PC-3 (cell line): ENCODE data around the gene RAB11A. TPM values are rescaled to one million over a fixed set of nuclear protein-coding genes. Genes with fewer than 3 reads are reported as not detected.
A peak's percentile ranks its signal among the peaks of the same experiment; 100 is the strongest.

ENCODE experiments used
- ATAC-seq: fragments of 200-7000 bp; cut with Tn5 transposase; 2 replicates; pipeline ENCODE4 v1.9.1; 2020; ENCODE audit warnings: mild to moderate bottlenecking, moderate library complexity
- Bru-seq: library from RNA; stranded (reverse); fragments of 400-500 nt; gene quantifications from one replicate; lab custom pipeline; 2021; lab: Mats Ljungman, UMichigan
- BruChase-seq, 2 experiments: library from RNA; stranded (reverse); fragments of 400-500 nt; gene quantifications; one replicate each; lab custom pipeline; 2021; lab: Mats Ljungman, UMichigan
- BruUV-seq: library from RNA; stranded (reverse); fragments of 400-500 nt; replicated peaks from 2 replicates; lab custom pipeline; 2021; lab: Mats Ljungman, UMichigan
- CTCF ChIA-PET: fragments of 300-600 bp; sonication (Branson Sonifier 250); formaldehyde crosslinking; loops from one replicate; lab custom pipeline; 2022; ENCODE audit warnings: antibody characterized with exemption; lab: Charles Lee
- POLR2A ChIA-PET: fragments of 300-600 bp; sonication (Branson Sonifier 250); formaldehyde crosslinking; loops from one replicate; lab custom pipeline; 2022; ENCODE audit warnings: antibody characterized with exemption; ENCODE audit not compliant: unreplicated experiment; lab: Charles Lee
- DNase-seq: peaks from one replicate; pipeline ENCODE4 v3.0.0-alpha.2; 2015
- H2AFZ ChIP-seq: fragments of 300-600 bp; sonication (generic); 2 replicates; pipeline ENCODE4 v1.6.0; 2016; ENCODE audit warnings: antibody characterized with exemption, low read length
- H3F3A ChIP-seq: fragments of 300-600 bp; sonication (generic); one replicate; pipeline ENCODE4 v1.6.0; 2017; ENCODE audit warnings: antibody characterized with exemption, low read length, control low read depth, mild to moderate bottlenecking; ENCODE audit not compliant: unreplicated experiment
- H3K27ac ChIP-seq: fragments of 300-600 bp; sonication (generic); 2 replicates; pipeline ENCODE4 v1.5.1; 2016; ENCODE audit warnings: mild to moderate bottlenecking, low read length
- H3K27me3 ChIP-seq: fragments of 300-600 bp; sonication (generic); 2 replicates; pipeline ENCODE4 v1.6.1; 2016; ENCODE audit warnings: low read length, mixed read lengths
- H3K36me3 ChIP-seq: fragments of 300-600 bp; sonication (generic); 2 replicates; pipeline ENCODE4 v1.6.1; 2016; ENCODE audit warnings: low read depth, mixed run types, low read length, mixed read lengths
- H3K4me1 ChIP-seq: fragments of 300-600 bp; sonication (generic); 2 replicates; pipeline ENCODE4 v1.5.1; 2016; ENCODE audit warnings: low read length; ENCODE audit not compliant: insufficient read depth
- H3K4me2 ChIP-seq: fragments of 300-600 bp; sonication (generic); 2 replicates; pipeline ENCODE4 v1.6.0; 2016; ENCODE audit warnings: low read length
- H3K4me3 ChIP-seq: fragments of 300-600 bp; sonication (generic); 2 replicates; pipeline ENCODE4 v1.5.1; 2016; ENCODE audit warnings: mild to moderate bottlenecking, low read length, mixed read lengths
- H3K79me2 ChIP-seq: fragments of 300-600 bp; sonication (generic); 2 replicates; pipeline ENCODE4 v1.6.1; 2017; ENCODE audit warnings: low read length, mixed read lengths
- H3K9ac ChIP-seq: fragments of 300-600 bp; sonication (generic); 2 replicates; pipeline ENCODE4 v1.6.0; 2016; ENCODE audit warnings: mild to moderate bottlenecking, low read length
- H3K9me2 ChIP-seq: fragments of 300-600 bp; sonication (generic); replicated peaks from 2 replicates; pipeline ENCODE4 v1.6.1; 2016; ENCODE audit warnings: mixed run types, low read length, mixed read lengths
- H3K9me3 ChIP-seq: fragments of 300-600 bp; sonication (generic); 2 replicates; pipeline ENCODE4 v1.6.1; 2016; ENCODE audit warnings: low read length, mixed read lengths
- H4K20me1 ChIP-seq: fragments of 300-600 bp; sonication (generic); 2 replicates; pipeline ENCODE4 v1.6.1; 2016; ENCODE audit warnings: low read length, mixed read lengths
- EZH2 ChIP-seq: fragments of 300-600 bp; sonication (generic); IDR thresholded peaks from one replicate; pipeline ENCODE4 v1.6.1; 2017; ENCODE audit warnings: antibody characterized with exemption, mild to moderate bottlenecking, low read length; ENCODE audit not compliant: unreplicated experiment
- EZH2phosphoT487 ChIP-seq: fragments of 300-600 bp; sonication (generic); IDR thresholded peaks from 2 replicates; pipeline ENCODE4 v1.6.1; 2018; ENCODE audit warnings: mild to moderate bottlenecking, antibody characterized with exemption, low read length, borderline replicate concordance
- intact Hi-C: fragments of 100-400 bp; cut with micrococcal nuclease; formaldehyde crosslinking; loops from 2 replicates; pipeline ENCODE4 v1.9.0; 2023
- long read RNA-seq: library from polyadenylated mRNA; unstranded; transcript quantifications from one replicate; pipeline ENCODE4 v2.0.0, GENCODE V29; 2021; ENCODE audit not compliant: unreplicated experiment
- total RNA-seq: library from RNA; depleted of rRNA; stranded (reverse); fragments of >200 nt; gene quantifications from 2 replicates; pipeline ENCODE4 v1.2.3, GENCODE V29; 2014; rRNA removed
- TF ChIP-seq, protein P1 (sequence below): fragments of 300-600 bp; sonication (generic); conservative IDR thresholded peaks from 2 replicates; pipeline ENCODE4 v1.5.1; 2017; ENCODE audit warnings: antibody characterized with exemption, low read depth, mild to moderate bottlenecking, low read length

The RAB11A gene
- total RNA-seq (123 and 171 TPM in 2 replicates), Bru-seq, nascent RNA (percentile 81 among the genes with signal in this experiment), BruChase-seq, experiment 1, labeled RNA remaining after a 6-hour chase (percentile 90 among the genes with signal in this experiment), BruChase-seq, experiment 2, labeled RNA remaining after a 2-hour chase (percentile 81 among the genes with signal in this experiment)
- long read RNA-seq, full-length matches to known transcripts, result 79 of 108 reads
- long read RNA-seq, partial matches to known transcripts, result 5 of 108 reads
- long read RNA-seq, other reads (novel, unspliced or antisense), result 24 of 108 reads

GRCh38 chr15:65869126-65869953 is at the start of gene RAB11A:
RAB11A (plus strand) TSS chr15:65869491; CDS start chr15:65869586, 95 bp downstream.
- intact Hi-C loops, result loop anchor here (1.0 kb wide), 1 partner anchor 37 kb away; no protein-coding TSS in a partner anchor
- ChIA-PET POLR2A (no interaction called here), CTCF (interaction anchor here (0.6 to 1.4 kb wide), 4 partner anchors 13 to 258 kb away, joined by 3 to 10 read pairs (median 8); partner anchors contain the start of gene INTS14)
- BruUV-seq, result no TSS peak
- Histone ChIP-seq H3K79me2 (peaks cover 50% of the 10 kb centered on the region), H3K9me3 (no peaks in the 10 kb centered on the region), H3K27ac (peak within 1 kb of the TSS; percentile 60), H3K4me3 (peak within 1 kb of the TSS; percentile 89), H3F3A (no peaks in the 10 kb centered on the region), H4K20me1 (no peaks in the 10 kb centered on the region; the same call in 1 of the 2 replicates), H3K4me1 (peaks cover 16% of the 10 kb centered on the region), H3K36me3 (no peaks in the 10 kb centered on the region), H3K9ac (peak within 1 kb of the TSS; percentile 91), H3K9me2 (no peaks in the 10 kb centered on the region), H3K4me2 (peak within 1 kb of the TSS; percentile 88), H3K27me3 (no peaks in the 10 kb centered on the region), H2AFZ (peak within 1 kb of the TSS; percentile 88)
- peak; percentile 90 for DNase-seq
- ATAC-seq, result peak; percentile 90
- TF ChIP-seq EZH2, result no peak
- TF ChIP-seq, protein P1, sequence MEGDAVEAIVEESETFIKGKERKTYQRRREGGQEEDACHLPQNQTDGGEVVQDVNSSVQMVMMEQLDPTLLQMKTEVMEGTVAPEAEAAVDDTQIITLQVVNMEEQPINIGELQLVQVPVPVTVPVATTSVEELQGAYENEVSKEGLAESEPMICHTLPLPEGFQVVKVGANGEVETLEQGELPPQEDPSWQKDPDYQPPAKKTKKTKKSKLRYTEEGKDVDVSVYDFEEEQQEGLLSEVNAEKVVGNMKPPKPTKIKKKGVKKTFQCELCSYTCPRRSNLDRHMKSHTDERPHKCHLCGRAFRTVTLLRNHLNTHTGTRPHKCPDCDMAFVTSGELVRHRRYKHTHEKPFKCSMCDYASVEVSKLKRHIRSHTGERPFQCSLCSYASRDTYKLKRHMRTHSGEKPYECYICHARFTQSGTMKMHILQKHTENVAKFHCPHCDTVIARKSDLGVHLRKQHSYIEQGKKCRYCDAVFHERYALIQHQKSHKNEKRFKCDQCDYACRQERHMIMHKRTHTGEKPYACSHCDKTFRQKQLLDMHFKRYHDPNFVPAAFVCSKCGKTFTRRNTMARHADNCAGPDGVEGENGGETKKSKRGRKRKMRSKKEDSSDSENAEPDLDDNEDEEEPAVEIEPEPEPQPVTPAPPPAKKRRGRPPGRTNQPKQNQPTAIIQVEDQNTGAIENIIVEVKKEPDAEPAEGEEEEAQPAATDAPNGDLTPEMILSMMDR, result no peak; the same call in 1 of the 2 replicates

DNA sequence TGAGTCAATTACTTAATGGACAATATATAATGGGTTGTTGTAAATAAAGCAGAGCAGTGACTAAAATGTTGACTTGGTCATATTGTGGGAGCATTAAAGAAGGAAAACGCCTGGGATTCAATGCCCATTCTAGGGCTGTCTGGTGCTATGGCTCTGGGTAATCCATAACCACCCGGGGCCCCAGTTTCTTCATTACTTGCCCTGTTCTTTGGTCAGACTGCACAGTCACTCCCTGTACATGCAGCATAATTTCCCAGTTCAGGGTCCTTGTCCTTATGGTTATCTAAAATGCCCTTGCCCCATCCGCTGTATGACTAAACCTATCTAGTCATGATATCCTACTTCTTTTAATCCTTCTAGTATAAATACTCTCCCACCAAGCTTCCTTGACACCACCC is 49.7 kb upstream of the RAB11A start:
- no peak overlapping the region for H2AFZ ChIP-seq
- H3F3A ChIP-seq, result no peaks in the 10 kb centered on the region
- no peaks in the 10 kb centered on the region for H3K79me2 ChIP-seq
- BruUV-seq, result no TSS peak
- ATAC-seq (no peak), DNase-seq (no peak)
- H3K9ac ChIP-seq, result no peak overlapping the region
- H4K20me1 ChIP-seq, result no peaks in the 10 kb centered on the region
- TF ChIP-seq, protein P1, result no peak
- TF ChIP-seq EZH2 (no peak), EZH2phosphoT487 (no peak)
- no peaks in the 10 kb centered on the region for H3K4me1 ChIP-seq
- H3K27me3 ChIP-seq, result no peaks in the 10 kb centered on the region
- CTCF ChIA-PET, result no interaction called here
- no peaks in the 10 kb centered on the region for H3K9me2 ChIP-seq
- POLR2A ChIA-PET, result interaction anchor here (0.6 kb wide), 1 partner anchor 177 kb away, joined by 3 read pairs; no protein-coding TSS in a partner anchor
- H3K4me3 ChIP-seq, result no peak overlapping the region
- no peaks in the 10 kb centered on the region for H3K36me3 ChIP-seq
- H3K27ac ChIP-seq, result no peak overlapping the region
- intact Hi-C loops, result no loop called here
- H3K4me2 ChIP-seq, result no peak overlapping the region
- H3K9me3 ChIP-seq, result no peaks in the 10 kb centered on the region
